ENCODE data around the gene TAF4B. TPM values are rescaled to one million over a fixed set of nuclear protein-coding genes. Genes with fewer than 3 reads are reported as not detected.

Gene TAF4B
- total and polyA plus RNA-seq, 4 donors: 1.6 to 5.9 (median 2.4) TPM

GRCh38 chr18:26422472-26423162 is 196.4 kb downstream of the TAF4B start:
- Histone ChIP-seq H3K27ac (ENCODE audit: low read depth in 1 of 2, low read length in 1 of 2) (no peak overlapping the region), H3K4me3 (no peak overlapping the region), H3K36me3 (ENCODE audit: control insufficient read depth in 4 of 4, insufficient read depth in 4 of 4, low read length in 4 of 4) (no peaks in the 10 kb centered on the region), H3K9ac (ENCODE audit: insufficient read depth in 1 of 2, low read length in 2 of 2) (no peak overlapping the region), H3K27me3 (ENCODE audit: control insufficient read depth in 3 of 3, insufficient read depth in 3 of 3, low read length in 2 of 3) (no peaks in the 10 kb centered on the region), H3K4me1 (ENCODE audit: control insufficient read depth in 5 of 5, insufficient read depth in 5 of 5, low read length in 5 of 5) (no peaks in the 10 kb centered on the region), H3K9me3 (ENCODE audit: control insufficient read depth in 4 of 4, insufficient read depth in 3 of 4, low read length in 3 of 4) (peaks cover 0 to 1% (median 0%) of the 10 kb centered on the region in 4 donors)
- ATAC-seq (ENCODE audit: insufficient read depth, low FRiP score) (no peak), DNase-seq (no peak)
- WGBS, 2 donors: 90 to 92% methylated on average over 6 of the region's 6 CpGs
- TF ChIP-seq, protein P1, sequence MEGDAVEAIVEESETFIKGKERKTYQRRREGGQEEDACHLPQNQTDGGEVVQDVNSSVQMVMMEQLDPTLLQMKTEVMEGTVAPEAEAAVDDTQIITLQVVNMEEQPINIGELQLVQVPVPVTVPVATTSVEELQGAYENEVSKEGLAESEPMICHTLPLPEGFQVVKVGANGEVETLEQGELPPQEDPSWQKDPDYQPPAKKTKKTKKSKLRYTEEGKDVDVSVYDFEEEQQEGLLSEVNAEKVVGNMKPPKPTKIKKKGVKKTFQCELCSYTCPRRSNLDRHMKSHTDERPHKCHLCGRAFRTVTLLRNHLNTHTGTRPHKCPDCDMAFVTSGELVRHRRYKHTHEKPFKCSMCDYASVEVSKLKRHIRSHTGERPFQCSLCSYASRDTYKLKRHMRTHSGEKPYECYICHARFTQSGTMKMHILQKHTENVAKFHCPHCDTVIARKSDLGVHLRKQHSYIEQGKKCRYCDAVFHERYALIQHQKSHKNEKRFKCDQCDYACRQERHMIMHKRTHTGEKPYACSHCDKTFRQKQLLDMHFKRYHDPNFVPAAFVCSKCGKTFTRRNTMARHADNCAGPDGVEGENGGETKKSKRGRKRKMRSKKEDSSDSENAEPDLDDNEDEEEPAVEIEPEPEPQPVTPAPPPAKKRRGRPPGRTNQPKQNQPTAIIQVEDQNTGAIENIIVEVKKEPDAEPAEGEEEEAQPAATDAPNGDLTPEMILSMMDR (IDR thresholded peaks at IDR 0.05; ENCODE audit: control extremely low read depth, extremely low read depth): no peak

- no peak overlapping the region for H3K4me3 ChIP-seq
- no peaks in the 10 kb centered on the region for H3K4me1 ChIP-seq (ENCODE audit: control insufficient read depth in 5 of 5, insufficient read depth in 5 of 5, low read length in 5 of 5)
- H3K36me3 ChIP-seq (ENCODE audit: control insufficient read depth in 4 of 4, insufficient read depth in 4 of 4, low read length in 4 of 4): no peaks in the 10 kb centered on the region
- H3K9me3 ChIP-seq (ENCODE audit: control insufficient read depth in 4 of 4, insufficient read depth in 3 of 4, low read length in 3 of 4): peaks cover 0 to 1% (median 0%) of the 10 kb centered on the region in 4 donors
- DNase-seq: no peak
- TF ChIP-seq, protein P1 (IDR thresholded peaks at IDR 0.05; ENCODE audit: control extremely low read depth, extremely low read depth): no peak
- no peaks in the 10 kb centered on the region for H3K27me3 ChIP-seq (ENCODE audit: control insufficient read depth in 3 of 3, insufficient read depth in 3 of 3, low read length in 2 of 3)
- 84 to 90% methylated on average over 4 of the region's 4 CpGs for WGBS, 2 donors
- H3K9ac ChIP-seq (ENCODE audit: insufficient read depth in 1 of 2, low read length in 2 of 2): no peak overlapping the region
- no peak for ATAC-seq (ENCODE audit: insufficient read depth, low FRiP score)
- H3K27ac ChIP-seq (ENCODE audit: low read depth in 1 of 2, low read length in 1 of 2): no peak overlapping the region
Measured at GRCh38 chr18:26424428-26425147, 198.3 kb downstream of the TAF4B start.

GRCh38 chr18:26425148-26425531 is 198.9 kb downstream of the TAF4B start:
- WGBS, 2 donors: 81 to 86% methylated on average over 5 of the region's 5 CpGs
- Histone ChIP-seq H3K4me3 (no peak overlapping the region), H3K4me1 (ENCODE audit: control insufficient read depth in 5 of 5, insufficient read depth in 5 of 5, low read length in 5 of 5) (no peaks in the 10 kb centered on the region), H3K9me3 (ENCODE audit: control insufficient read depth in 4 of 4, insufficient read depth in 3 of 4, low read length in 3 of 4) (peaks cover 0 to 1% (median 0%) of the 10 kb centered on the region in 4 donors), H3K27ac (ENCODE audit: low read depth in 1 of 2, low read length in 1 of 2) (no peak overlapping the region), H3K27me3 (ENCODE audit: control insufficient read depth in 3 of 3, insufficient read depth in 3 of 3, low read length in 2 of 3) (no peaks in the 10 kb centered on the region), H3K9ac (ENCODE audit: insufficient read depth in 1 of 2, low read length in 2 of 2) (no peak overlapping the region), H3K36me3 (ENCODE audit: control insufficient read depth in 4 of 4, insufficient read depth in 4 of 4, low read length in 4 of 4) (no peaks in the 10 kb centered on the region)
- TF ChIP-seq, protein P1 (IDR thresholded peaks at IDR 0.05; ENCODE audit: control extremely low read depth, extremely low read depth): no peak
- DNase-seq (no peak), ATAC-seq (ENCODE audit: insufficient read depth, low FRiP score) (no peak)
